MM.1S (cell line): ENCODE measurements around the gene SFMBT1.

Experiments
- EZH2 ChIP-seq: fragments of 300-600 bp; sonication (generic); optimal IDR thresholded peaks from 2 replicates; pipeline ENCODE3; 2017; ENCODE audit warnings: low read depth, mild to moderate bottlenecking, antibody characterized with exemption, low read length, mixed read lengths
- TF ChIP-seq, protein P1 (sequence below): fragments of 300-600 bp; sonication (generic); IDR thresholded peaks from 2 replicates; pipeline ENCODE4 v1.5.1; 2016; ENCODE audit warnings: antibody characterized with exemption, low read length, mixed read lengths

DNA sequence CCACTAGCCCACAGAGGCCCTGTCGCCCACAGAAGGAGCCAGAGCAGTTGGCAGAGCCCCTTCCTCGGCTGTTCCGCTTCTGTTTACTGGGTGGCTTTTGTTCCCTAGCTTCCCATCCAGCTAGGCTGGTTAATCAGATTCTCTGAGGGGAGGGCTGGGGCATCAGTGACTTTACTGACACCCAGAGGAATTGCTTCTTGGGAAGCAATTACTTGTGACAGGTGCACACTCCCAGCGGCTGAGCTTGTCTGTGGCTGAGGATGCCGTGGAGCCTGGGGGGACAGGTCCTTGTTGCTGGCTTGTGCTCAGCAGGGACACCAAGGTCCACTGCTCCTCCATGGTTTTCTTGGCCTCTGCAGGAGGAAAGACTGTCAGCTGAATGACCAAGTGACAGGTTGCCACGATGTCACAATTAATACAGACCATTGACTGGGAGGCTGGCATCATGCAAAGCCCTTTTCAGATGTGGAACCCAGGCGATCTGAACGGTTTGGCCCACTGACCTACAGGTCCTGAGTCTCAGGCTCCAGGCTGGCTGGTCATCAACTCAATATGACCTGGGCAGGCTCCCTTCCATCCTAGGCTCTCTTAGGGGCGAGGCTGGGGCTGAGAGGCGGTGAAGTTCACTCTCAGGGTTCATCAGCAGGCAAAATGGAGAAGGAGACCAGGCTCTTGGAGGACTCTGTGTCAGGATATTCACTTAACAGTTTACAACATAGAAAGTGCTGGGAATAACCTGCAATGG lies 31.8 kb upstream of the SFMBT1 start:
- TF ChIP-seq, protein P1, sequence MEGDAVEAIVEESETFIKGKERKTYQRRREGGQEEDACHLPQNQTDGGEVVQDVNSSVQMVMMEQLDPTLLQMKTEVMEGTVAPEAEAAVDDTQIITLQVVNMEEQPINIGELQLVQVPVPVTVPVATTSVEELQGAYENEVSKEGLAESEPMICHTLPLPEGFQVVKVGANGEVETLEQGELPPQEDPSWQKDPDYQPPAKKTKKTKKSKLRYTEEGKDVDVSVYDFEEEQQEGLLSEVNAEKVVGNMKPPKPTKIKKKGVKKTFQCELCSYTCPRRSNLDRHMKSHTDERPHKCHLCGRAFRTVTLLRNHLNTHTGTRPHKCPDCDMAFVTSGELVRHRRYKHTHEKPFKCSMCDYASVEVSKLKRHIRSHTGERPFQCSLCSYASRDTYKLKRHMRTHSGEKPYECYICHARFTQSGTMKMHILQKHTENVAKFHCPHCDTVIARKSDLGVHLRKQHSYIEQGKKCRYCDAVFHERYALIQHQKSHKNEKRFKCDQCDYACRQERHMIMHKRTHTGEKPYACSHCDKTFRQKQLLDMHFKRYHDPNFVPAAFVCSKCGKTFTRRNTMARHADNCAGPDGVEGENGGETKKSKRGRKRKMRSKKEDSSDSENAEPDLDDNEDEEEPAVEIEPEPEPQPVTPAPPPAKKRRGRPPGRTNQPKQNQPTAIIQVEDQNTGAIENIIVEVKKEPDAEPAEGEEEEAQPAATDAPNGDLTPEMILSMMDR: no peak
- no peak for TF ChIP-seq EZH2
